A204.1 (cell line): ENCODE data around the gene MEIS2.

Experiments used
- FAIRE-seq: peaks from 2 replicates; lab custom pipeline; 2012; peaks lifted over from hg19 to GRCh38; lab: Jason Lieb, UNC

MEIS2 gene

DNA sequence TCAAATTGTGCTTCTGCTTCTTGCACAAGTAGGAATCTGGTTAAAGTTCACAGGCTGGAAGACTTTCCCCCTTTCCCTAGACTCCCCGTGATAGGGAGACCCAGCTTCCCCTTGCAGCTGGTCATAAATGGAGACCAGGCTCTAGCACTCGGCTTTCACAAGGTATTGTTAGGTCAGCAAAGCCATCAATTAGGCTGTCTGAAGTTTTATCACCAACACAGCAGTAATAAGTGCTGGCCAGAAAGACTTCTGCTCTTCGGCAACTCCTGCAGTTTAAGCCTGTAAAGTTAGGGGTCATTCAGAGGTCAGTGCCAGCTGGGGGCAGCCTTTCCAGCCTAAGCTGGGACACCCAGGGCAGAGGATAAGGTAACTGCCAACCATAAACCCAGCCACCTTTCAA, 203.4 kb downstream of the MEIS2 start:
- FAIRE-seq: no peak

DNA sequence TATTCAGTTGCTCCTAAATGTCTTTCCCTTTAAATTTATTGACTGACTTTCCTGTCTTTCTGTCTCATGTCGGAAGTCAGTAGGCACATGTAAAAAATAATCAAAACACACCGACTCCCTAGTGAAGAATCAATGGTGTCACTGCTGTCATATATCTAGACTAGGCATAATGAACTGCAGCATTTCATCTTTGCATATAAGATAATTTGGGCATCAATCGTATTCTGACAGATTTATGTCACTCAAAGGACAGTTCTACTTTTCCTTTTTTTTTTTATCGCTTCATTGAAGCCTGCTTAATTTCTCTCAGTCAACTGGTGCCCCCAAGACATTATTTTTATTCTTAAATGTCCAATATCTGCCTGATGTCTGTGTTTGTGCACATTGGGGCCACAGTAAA, 206.3 kb downstream of the MEIS2 start:
- FAIRE-seq: no peak

DNA sequence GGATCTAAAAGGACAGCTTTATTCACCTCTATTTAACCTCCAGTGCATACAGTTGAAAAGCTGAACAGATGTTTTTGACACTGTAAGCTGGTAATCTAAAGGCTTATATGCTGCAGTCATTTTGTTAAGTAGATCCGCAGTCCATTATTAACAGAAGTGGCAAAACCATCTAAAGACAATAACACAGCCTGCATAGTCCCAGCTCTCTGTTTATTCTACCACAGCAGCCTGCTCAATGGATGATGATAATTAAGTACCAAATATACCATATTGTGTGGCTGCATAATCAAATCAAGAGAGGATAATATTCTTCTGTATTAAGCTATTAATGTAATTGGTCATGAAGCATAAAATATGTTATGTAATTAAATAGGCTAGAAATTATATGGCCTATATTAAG, 207.1 kb downstream of the MEIS2 start:
- FAIRE-seq: no peak

DNA sequence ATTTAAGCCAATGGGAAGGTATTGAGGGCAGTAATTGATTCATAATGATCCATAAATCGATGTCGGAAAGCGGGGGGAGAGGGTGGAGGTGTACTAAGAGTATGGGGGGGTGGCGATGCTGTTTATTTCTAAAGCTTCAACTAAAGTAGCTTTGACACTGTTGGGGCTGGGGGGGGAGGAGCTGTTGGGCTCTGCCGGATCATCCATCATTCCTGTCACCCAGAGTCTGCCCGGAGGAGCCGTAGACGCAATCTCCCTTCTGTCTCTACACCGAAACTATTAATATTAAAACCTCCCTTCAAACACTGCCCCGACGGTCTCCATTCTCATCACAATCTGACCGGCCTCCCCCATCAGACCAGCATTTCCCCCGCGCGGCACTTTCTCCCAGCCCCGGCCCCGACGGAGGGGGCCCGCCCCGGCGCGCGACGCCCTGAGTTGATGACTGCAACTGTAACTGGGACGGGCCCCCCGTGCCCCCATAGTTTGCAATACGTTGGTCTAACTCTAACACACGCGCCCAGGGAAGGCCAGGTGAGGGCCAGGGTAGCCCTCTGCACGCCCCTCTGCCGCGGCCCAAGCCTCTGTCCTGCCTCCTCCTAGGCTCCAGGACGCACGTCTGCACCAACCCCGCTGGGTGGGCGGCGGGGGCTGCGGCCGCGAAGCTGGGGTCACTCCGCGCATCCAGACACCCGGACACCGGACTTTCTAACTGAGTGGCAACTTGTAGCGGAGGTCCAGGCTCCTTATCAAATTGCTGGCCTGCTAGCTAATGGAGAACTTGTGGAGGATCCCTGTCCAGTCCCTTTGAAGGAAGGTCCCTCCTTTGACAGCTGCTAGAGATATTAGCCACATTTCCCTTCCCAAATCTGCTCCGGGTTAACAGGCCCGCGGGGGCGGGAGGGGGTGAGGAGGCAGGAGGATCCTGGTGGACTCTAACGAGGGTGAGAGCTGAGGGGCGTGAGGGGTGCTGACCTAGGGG, 212.0 kb downstream of the MEIS2 start:
- FAIRE-seq: no peak

DNA sequence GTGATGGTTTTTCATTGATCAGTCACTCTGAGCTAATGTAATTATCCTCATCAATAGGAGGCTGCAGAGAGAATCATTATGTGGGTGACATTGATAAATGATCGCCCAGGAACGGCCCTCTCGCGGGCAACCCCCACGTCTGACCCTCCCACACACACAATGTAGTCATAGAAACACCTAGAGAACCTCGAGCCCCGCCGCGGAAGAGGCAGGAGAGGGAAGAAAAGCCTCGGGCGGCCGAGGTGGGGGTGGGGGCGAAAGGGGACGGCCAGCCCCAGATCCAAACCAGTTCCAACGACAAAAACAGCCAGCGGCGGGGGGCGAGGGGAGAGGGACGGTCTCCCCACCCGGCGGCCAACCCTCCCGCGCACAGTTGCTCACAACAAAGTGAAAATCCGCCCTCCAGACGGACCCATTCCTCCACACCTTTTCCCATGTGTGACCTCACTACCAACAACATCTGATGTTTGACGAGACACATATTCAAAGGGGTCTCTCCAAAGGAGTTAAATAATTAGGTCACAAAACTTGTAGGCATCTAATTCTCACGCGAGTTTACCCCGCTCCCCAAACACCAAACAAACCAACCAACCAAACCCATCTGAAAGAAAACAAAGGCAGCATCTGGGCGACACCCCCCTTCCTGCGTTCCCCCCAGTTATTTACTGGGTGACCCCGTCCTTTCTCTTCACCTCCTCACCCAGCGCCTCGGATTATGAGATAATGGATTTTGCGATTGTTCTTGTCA, 213.0 kb downstream of the MEIS2 start:
- FAIRE-seq: no peak

DNA sequence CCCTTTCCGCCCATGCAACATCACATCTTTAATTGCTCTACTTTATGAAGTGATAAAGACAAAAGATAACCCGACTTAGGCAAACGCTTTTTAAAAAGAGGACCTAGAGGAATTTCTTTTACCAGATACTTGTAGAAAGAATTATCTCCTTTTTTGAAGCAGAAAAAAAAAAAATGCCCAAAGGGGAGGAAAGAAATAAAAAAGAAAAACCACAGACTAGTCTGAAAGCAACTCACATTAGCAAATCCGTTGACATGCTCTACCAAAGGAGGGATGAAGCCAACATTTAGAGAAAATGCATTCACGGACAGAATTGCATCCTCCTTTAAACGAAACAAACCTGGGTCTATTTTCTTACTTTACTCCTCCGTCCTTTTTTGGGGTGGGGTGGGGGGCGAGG, 213.6 kb downstream of the MEIS2 start:
- no peak for FAIRE-seq

DNA sequence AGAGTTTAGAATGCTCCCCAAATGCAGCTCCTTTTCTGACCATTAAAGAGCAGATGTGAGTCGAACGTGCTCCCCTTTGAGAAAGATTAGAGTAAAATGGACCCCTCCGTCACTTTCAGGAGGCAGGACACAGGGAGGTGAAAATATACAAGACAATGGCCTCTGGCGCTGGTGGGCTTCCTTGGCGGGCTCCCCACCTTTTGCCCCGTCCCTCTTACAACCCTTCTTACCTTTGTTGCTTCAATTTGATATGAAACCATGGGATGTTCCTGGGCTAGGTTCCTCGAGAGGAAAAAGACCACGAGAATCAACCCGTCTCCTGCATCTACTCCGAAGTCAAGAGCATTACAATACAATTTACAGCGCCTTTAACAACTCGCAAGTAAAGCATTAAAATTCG, 214.2 kb downstream of the MEIS2 start:
- no peak for FAIRE-seq

DNA sequence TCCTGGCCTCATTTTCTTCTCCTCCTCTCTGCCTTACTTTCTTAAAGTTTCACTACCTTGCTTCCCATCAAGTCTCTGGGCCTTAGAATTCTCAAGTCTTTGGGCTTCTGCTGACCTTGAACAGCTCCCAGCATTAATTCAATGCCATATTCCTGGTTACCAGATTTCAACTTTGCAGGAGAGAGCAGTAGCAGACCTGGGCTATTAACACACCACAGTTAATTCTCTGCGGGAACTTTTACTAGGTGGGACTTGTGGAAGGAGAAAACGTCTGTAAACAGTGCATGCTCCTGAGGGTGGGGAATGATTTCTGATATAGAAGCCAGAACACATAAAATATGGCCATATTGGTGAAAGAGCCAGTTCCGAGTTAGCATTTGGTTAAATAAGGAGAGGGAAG, 214.6 kb downstream of the MEIS2 start:
- FAIRE-seq: no peak

DNA sequence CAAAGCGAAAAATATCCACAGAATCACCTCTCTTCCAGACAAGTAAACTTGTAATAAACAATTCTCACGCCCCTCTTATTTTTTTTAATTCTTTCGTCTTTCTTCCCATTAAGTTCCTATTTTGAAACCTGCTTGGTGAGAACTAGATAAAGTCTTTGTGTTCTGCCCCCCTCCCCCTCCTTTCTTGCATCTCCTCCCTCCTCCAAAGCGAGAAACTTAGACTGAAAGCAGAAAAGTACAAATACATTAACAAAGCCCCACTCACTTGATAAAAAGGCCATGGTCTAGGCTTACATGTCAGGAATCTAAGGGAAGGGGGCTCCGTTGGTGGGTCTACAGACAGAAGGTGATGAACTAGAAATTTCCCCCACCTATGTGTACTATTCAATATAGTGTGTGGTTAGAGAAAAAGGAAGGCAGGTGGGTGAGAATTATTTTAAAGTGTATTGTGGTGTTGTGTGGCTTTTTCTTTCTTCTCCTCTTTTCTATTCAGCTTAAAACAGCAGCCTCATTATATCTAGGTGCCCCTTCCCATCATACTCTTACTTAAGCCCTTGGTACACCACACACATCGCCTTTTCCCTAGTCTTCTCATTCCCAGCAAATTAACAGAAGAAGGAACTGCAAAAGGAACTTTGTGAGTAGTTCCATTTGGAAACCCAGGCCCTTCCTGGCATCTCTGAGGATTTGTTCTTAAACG, 215.3 kb downstream of the MEIS2 start:
- no peak for FAIRE-seq

DNA sequence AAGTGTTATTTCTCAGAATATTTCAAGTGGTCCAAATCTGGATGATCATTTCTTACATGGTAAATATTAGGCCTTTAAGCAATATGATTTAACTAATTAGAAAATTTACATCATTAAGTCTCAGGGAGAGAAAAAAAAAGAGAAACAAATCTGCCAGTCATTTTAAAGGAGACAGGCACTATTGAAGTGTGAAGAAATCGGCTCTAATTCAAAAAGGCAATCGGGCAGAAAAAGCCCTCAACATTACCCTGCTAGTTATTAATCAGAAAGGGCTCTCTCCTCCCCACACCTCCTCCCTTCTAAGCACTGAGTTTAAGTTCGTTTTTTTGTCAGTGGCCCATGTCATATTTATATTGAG, 215.9 kb downstream of the MEIS2 start:
- no peak for FAIRE-seq

DNA sequence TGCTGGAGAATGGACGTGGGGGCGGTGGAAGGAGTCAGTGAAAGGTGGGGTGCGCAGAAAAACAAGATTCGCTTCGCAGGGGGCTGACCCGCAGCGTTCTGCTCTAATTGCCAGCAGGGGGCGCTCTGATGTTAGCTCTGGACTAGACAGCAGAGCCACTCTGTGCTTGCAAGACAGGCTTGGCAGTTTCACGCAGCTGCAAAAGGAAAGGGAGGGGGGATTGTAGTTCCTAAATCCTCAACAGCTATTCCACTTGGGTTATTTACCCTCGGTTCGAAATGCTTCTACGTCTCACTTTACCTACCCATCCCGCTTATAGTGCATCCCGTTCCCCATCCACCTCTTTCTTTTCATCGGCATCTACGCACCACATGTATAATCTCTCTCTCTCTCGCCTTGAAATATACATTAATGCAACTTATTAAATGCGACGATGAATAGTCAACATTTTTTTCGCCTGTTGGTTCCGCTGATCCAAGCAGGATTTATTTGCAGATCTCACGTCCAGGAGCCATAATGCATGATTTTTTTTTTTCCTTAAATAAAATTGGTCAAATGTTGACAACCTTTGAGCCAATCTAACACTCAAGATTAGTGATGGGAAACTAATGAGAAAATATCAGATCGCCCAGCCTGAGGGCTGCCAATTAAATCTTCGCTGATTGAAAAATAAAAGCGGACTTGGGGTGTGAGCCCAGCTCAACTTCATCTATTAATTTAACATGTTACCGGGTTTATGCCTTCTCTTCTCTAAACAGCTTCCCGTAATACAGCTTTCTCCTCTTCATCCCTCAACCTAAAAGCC, 216.4 kb downstream of the MEIS2 start:
- no peak for FAIRE-seq

DNA sequence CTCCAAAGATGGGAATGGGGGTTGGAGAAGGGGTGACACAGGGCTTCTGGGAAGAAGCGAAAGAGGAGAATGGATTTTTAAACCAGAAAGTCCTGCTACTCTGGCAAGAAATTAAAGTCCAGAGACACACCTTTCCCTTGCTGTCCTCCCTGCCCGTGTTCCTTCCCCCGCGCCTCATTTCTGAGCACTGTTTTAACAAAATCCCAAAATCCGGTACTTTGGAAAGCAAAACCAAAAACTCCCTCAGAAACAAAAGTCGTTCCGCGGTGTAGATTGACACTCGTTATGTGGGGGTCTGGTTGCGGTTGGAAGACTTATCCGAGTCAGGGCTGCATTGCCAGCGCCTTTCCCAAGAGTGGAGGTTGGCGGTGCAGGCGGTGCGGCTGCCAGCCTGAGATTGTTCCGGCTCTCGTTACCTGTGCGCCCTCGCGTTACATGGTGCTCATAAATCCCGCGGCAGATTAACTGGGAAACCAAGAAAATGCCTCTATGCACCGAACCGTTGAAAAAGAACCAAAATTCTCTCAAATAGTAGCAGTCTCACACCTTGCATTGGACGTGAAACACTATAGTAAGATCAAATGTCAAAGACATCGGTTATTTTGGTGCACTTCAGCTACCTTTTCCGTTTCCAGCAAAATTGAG, 217.7 kb downstream of the MEIS2 start:
- no peak for FAIRE-seq

DNA sequence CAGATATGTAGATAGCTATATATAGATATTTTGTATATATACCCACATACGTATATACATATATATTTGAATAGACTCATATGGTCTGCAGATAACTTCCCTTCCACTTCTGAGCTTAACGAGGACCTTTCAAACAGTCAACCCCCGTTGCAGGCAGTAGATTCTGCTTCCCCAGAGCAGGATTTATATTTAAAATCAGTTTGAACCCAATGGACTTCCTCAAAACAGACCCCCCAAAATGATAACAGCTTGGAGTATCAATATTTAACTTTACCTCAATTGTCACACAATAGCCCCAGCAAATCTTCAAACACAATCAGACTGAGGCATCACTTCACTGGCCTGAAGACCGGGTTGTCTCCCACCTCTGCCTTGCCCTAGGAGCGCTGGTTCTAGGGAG, 218.3 kb downstream of the MEIS2 start:
- no peak for FAIRE-seq

DNA sequence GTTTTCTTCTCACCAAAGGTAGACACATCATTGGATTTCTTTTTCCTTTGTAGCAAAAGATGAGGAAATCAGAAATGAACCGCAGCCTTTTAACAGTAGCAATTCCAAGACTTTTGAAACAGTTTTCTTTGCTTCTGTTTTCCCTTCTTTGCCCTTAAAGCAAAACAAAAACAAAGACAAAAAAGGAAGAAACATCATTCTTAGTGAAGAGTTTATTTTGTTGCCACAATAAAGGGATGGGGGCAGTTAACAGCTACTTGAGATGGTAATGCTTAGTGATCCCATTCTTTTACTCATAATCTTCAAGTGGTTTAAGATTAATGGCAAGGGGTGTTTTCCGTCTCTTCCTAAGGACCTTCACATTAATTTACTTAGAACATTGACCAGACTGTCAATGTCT, 218.8 kb downstream of the MEIS2 start:
- no peak for FAIRE-seq

DNA sequence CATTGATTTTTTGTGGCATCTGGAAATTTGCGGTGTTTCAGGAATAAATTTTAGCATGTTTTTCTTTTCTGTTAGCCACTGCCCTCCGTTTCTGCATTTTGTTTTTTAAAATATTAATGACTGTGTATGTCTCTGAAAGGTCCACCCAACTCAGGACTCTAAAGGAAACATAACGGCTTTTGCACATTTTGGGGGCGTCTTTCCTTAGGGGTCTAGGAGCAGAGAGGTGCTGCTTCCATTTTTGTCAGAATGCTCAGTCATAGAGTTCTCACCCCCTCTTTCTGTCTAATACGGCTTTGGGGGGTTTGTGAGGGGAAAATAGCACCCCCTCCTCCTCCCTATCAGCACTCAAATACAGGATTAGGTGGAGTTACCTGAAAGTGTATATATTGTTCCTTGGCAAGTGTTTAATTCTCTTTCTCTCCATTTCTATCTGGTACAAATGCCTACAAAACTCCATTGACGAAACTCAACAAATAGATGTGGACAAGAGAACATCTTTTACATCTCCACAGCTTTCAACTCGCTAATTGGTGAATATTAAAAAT, 219.4 kb downstream of the MEIS2 start:
- no peak for FAIRE-seq

DNA sequence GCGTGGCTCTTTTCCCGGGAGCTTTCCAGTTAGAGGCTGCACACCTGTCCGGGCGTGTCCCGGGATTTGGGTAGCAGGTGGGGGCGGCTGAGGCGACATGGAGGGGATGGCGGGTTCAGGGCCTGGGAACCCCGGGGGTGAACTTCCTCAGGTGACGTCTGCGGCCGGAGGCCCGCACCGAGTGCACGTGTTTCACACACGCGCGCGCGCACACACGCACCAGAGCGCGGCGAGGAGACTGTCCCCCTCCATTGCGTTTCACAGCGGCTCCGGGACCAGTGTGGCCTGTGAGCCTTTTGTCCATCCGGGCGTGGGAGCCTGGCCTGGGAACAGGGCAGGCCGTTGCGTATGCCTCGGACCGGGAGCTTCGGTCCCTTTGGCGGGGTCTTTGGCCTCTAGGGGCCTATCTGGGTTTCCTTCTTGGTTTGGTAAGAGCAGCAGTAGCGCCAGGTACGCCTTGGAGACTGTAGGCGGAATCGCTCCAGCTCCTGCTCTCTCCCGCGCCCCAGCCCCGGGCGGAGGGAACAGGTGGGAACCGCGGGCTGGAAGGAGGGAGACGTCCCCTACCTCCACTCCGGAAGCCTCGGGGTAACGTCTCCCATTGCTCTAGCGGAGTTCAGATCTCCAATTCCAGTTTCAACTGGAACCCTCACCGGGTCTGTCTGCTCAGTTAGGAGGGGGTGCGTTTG, 220.0 kb downstream of the MEIS2 start:
- FAIRE-seq: no peak

DNA sequence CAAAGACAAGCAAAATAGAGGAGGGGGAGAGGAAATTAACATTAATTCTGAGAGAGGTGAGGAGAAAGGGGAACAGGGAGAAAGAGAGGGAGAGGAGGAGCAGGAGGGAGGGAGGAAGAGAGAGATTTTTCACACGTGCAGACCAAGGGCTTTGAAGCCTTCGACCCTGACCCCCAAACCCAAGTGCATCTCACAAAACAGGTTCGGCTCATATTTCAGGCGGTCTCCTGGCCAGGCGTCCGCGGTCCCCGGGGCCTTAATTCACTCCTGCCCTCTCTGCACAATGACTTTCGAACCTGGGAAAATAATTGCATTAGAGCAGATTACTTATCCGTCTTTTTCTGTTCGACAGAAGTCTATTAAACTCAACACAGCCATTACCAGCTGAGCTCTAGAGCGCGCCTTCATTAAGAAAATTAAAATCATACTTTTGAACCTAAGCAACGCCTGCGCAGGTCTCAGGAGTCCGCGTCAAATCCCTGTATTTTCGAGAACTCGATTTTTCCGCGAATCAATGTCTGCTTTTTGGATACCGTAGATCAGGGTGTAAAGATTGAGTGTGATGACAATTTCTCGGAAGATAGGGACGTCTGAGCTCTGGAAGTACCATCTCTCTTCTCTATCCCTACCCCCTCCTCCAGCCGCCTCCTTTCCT, 220.7 kb downstream of the MEIS2 start:
- no peak for FAIRE-seq

DNA sequence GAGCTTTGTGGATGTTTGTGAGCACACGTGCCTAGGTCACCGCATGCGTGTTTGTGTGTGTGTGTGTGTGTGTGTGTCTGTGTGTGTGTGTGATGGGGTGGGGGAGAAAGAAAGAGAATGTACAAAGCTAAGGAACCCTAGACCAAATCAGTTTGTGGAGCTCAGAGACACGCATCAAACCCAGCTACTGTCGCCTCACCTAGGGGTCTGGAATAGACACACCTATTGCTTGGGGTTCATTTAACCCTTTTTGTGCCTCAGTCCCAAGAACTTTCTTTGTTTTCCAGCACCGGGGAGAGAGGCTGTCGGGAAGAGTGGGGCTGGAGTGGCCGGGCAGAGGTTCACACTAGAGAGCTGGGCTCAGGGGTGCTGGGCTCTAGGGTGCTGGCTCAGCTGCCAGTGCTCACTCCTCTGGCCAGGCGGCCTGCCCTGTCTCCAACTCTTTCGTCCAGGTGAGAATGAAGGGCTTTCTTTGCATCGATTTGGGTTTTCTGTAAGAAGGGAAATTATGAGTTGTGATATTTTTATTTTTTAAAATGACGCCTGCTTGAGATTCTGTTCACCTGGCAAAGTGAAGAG, 221.6 kb downstream of the MEIS2 start:
- FAIRE-seq: no peak

DNA sequence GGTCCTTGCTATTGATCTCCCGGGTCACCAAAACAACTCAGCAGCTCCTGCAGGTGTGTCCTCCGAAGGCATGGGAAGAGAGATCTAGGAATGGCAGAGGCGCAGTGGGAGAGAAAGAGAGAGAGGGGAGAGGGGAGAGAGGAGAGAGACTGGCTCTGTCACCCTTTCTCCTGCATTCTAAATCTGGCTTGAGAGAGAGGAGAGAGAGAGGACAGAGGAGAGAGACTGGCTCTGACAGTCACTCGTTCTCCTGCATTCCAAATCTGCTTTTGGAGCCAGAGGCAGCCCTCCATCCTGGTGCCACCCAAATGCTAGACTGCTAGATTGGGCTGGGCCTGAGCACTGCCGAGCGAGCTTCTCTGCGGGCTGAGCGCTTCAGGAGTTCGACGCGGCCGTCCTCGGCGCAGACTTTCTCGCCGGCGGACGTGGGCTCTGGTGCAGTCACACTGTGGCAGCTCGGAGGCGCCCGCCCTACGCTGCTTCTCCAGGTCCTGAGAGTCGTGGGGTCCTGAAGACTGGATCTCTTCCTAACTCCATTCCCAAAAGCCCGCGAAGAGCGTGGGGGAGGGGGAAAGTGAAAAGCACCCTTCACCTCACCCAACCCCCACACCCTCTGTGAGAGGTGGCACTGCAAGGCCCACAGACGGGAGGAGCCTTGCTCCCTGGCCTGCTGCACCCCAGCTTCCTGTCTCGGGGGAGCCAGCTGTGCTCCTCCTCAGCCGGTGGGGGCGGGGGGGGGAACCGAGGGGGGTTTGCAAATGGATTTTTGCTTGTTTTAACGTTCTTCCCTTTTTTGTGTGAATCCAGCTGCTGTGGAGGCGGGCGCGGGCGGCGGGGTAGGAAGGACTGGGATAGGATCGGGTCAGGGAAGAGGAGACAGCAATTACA, 222.3 kb downstream of the MEIS2 start:
- FAIRE-seq: no peak
